ENCODE data around the gene L3MBTL2. TPM values are rescaled to one million over a fixed set of nuclear protein-coding genes. Genes with fewer than 3 reads are reported as not detected.

Gene L3MBTL2
- total RNA-seq, 1 experiment from 2014 or later, result 31.9 TPM

GRCh38 chr22:41171996-41172395, 33.1 kb upstream of the L3MBTL2 start:
- CTCF ChIA-PET, result no interaction called here
- POLR2A ChIA-PET (ENCODE audit: low non-redundant PET), result no interaction called here
- no peaks in the 10 kb centered on the region for H3K27me3 ChIP-seq (replicated peaks; ENCODE audit: insufficient read depth, low read depth, low read length, poor library complexity)
- H3K4me1 ChIP-seq (ENCODE audit: insufficient read depth, low read length, poor library complexity, severe bottlenecking), result no peaks in the 10 kb centered on the region
- no peak overlapping the region for H3K4me3 ChIP-seq (ENCODE audit: low read depth, low read length, poor library complexity, severe bottlenecking)
- no peak for TF ChIP-seq EZH2 (IDR thresholded peaks at IDR 0.05; ENCODE audit: borderline replicate concordance, low read depth, low read length, poor library complexity, severe bottlenecking)
- TF ChIP-seq, protein P1, sequence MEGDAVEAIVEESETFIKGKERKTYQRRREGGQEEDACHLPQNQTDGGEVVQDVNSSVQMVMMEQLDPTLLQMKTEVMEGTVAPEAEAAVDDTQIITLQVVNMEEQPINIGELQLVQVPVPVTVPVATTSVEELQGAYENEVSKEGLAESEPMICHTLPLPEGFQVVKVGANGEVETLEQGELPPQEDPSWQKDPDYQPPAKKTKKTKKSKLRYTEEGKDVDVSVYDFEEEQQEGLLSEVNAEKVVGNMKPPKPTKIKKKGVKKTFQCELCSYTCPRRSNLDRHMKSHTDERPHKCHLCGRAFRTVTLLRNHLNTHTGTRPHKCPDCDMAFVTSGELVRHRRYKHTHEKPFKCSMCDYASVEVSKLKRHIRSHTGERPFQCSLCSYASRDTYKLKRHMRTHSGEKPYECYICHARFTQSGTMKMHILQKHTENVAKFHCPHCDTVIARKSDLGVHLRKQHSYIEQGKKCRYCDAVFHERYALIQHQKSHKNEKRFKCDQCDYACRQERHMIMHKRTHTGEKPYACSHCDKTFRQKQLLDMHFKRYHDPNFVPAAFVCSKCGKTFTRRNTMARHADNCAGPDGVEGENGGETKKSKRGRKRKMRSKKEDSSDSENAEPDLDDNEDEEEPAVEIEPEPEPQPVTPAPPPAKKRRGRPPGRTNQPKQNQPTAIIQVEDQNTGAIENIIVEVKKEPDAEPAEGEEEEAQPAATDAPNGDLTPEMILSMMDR (conservative IDR thresholded peaks at IDR 0.05; ENCODE audit: low read depth, low read length), result no peak
- no peaks in the 10 kb centered on the region for H3K9me3 ChIP-seq (ENCODE audit: low read depth, low read length, poor library complexity, severe bottlenecking)
- no peak for DNase-seq (ENCODE audit: low spot score)
- no peak overlapping the region for H3K27ac ChIP-seq (ENCODE audit: low read depth, low read length, poor library complexity, severe bottlenecking)
- no TSS peak for BruUV-seq (replicated peaks)
- peaks cover 93% of the 10 kb centered on the region for H3K36me3 ChIP-seq (ENCODE audit: insufficient read depth, low read length, poor library complexity, severe bottlenecking)
- intact Hi-C loops (cut with micrococcal nuclease; ENCODE audit: unreplicated experiment), result no loop called here

- CTCF ChIA-PET, result no interaction called here
- peaks cover 96% of the 10 kb centered on the region for H3K36me3 ChIP-seq (ENCODE audit: insufficient read depth, low read length, poor library complexity, severe bottlenecking)
- H3K4me1 ChIP-seq (ENCODE audit: insufficient read depth, low read length, poor library complexity, severe bottlenecking), result no peaks in the 10 kb centered on the region
- no TSS peak for BruUV-seq (replicated peaks)
- no peak for DNase-seq (ENCODE audit: low spot score)
- intact Hi-C loops (cut with micrococcal nuclease; ENCODE audit: unreplicated experiment), result no loop called here
- no peaks in the 10 kb centered on the region for H3K27me3 ChIP-seq (replicated peaks; ENCODE audit: insufficient read depth, low read depth, low read length, poor library complexity)
- TF ChIP-seq, protein P1 (conservative IDR thresholded peaks at IDR 0.05; ENCODE audit: low read depth, low read length), result no peak
- TF ChIP-seq EZH2 (IDR thresholded peaks at IDR 0.05; ENCODE audit: borderline replicate concordance, low read depth, low read length, poor library complexity, severe bottlenecking), result no peak
- H3K4me3 ChIP-seq (ENCODE audit: low read depth, low read length, poor library complexity, severe bottlenecking), result no peak overlapping the region
- POLR2A ChIA-PET (ENCODE audit: low non-redundant PET), result no interaction called here
- no peak overlapping the region for H3K27ac ChIP-seq (ENCODE audit: low read depth, low read length, poor library complexity, severe bottlenecking)
- no peaks in the 10 kb centered on the region for H3K9me3 ChIP-seq (ENCODE audit: low read depth, low read length, poor library complexity, severe bottlenecking)
These were observed 29.6 kb upstream of the L3MBTL2 start for GRCh38 chr22:41175546-41175945.

GRCh38 chr22:41177040-41177621, 28.0 kb upstream of the L3MBTL2 start:
- peaks cover 83% of the 10 kb centered on the region for H3K36me3 ChIP-seq (ENCODE audit: insufficient read depth, low read length, poor library complexity, severe bottlenecking)
- intact Hi-C loops (cut with micrococcal nuclease; ENCODE audit: unreplicated experiment), result no loop called here
- H3K27ac ChIP-seq (ENCODE audit: low read depth, low read length, poor library complexity, severe bottlenecking), result no peak overlapping the region
- no peaks in the 10 kb centered on the region for H3K9me3 ChIP-seq (ENCODE audit: low read depth, low read length, poor library complexity, severe bottlenecking)
- CTCF ChIA-PET, result no interaction called here
- POLR2A ChIA-PET (ENCODE audit: low non-redundant PET), result no interaction called here
- DNase-seq (ENCODE audit: low spot score), result no peak
- no peak overlapping the region for H3K4me3 ChIP-seq (ENCODE audit: low read depth, low read length, poor library complexity, severe bottlenecking)
- no TSS peak for BruUV-seq (replicated peaks)
- TF ChIP-seq, protein P1 (conservative IDR thresholded peaks at IDR 0.05; ENCODE audit: low read depth, low read length), result no peak
- TF ChIP-seq EZH2 (IDR thresholded peaks at IDR 0.05; ENCODE audit: borderline replicate concordance, low read depth, low read length, poor library complexity, severe bottlenecking), result no peak
- H3K27me3 ChIP-seq (replicated peaks; ENCODE audit: insufficient read depth, low read depth, low read length, poor library complexity), result no peaks in the 10 kb centered on the region
- no peaks in the 10 kb centered on the region for H3K4me1 ChIP-seq (ENCODE audit: insufficient read depth, low read length, poor library complexity, severe bottlenecking)

Measured in A673 (cell line).